ENCODE measurements around the gene AGFG2. TPM values are rescaled to one million over a fixed set of nuclear protein-coding genes. Genes with fewer than 3 reads are reported as not detected.

AGFG2 gene
- total and polyA plus RNA-seq, 2 of the 13 experiments (the other 11 are each of a cell fraction or from before 2014, with no cell fraction given), result 125 to 132 TPM

GRCh38 chr7:100599911-100600729, 61.1 kb downstream of the AGFG2 start (continued):
- 0 out of 2 replicates have a peak, but pooled peaks have one; percentile 53 for TF ChIP-seq FOXO4 (CRISPR knock-in tag; conservative IDR thresholded peaks at IDR 0.05)
- peak; percentile 29; the same call in 1 of the 2 replicates for TF ChIP-seq ZNF687 (CRISPR knock-in tag; IDR thresholded peaks at IDR 0.05)
- no peak for TF ChIP-seq ZNF562 (CRISPR knock-in tag; IDR thresholded peaks at IDR 0.05; ENCODE audit: borderline replicate concordance)
- TF ChIP-seq ARID4A (CRISPR knock-in tag; IDR thresholded peaks at IDR 0.05; ENCODE audit: borderline replicate concordance), result peak; percentile 22; the same call in 1 of the 2 replicates
- no peak for TF ChIP-seq HOXA7 (CRISPR knock-in tag; IDR thresholded peaks at IDR 0.05)
- TF ChIP-seq HNF1B (CRISPR knock-in tag; IDR thresholded peaks at IDR 0.05), result peak; percentile 45; the same call in 1 of the 2 replicates
- 0 out of 2 replicates have a peak, but pooled peaks have one; percentile 25 for TF ChIP-seq KDM2A (CRISPR knock-in tag; IDR thresholded peaks at IDR 0.05; ENCODE audit: borderline replicate concordance, low read depth)
- peak; percentile 64 for TF ChIP-seq CTCF (CRISPR knock-in tag; IDR thresholded peaks at IDR 0.05)
- peak; percentile 48; the same call in 1 of the 2 replicates for TF ChIP-seq ZNF501 (CRISPR knock-in tag; IDR thresholded peaks at IDR 0.05)
- no peak for TF ChIP-seq YEATS2 (CRISPR knock-in tag; IDR thresholded peaks at IDR 0.05; ENCODE audit: borderline replicate concordance)
